Upper lobe of left lung (tissue), 6 donors: ENCODE data around the gene C3orf22. TPM values are rescaled to one million over a fixed set of nuclear protein-coding genes. Genes with fewer than 3 reads are reported as not detected.

Experiments used
- ATAC-seq, 2 donors: fragments of 200-7000 bp; cut with Tn5 transposase; one replicate each; pipeline ENCODE4 v1.9.1; 2022; ENCODE audit warnings: mild to moderate bottlenecking in 2 of 2, moderate library complexity in 2 of 2; ENCODE audit not compliant: low FRiP score in 2 of 2
- DNase-seq, 2 donors: peaks; one replicate each; pipeline ENCODE4 v3.0.0-alpha.2; 2019 to 2020
- H3K27ac ChIP-seq, 4 donors: fragments of 200-600 bp; sonication (generic); one replicate each; pipeline ENCODE4 v1.5.1; 2016 to 2019
- H3K27me3 ChIP-seq, 4 donors: fragments of 200-600 bp; sonication (generic); one replicate each; pipeline ENCODE4 v1.5.1; 2017 to 2019
- H3K36me3 ChIP-seq, 4 donors: fragments of 200-600 bp; sonication (generic); one replicate each; pipeline ENCODE4 v1.5.1; 2016 to 2019
- H3K4me1 ChIP-seq, 4 donors: fragments of 200-600 bp; sonication (generic); one replicate each; pipeline ENCODE4 v1.5.1; 2018 to 2019
- H3K4me3 ChIP-seq, 4 donors: fragments of 200-600 bp; sonication (generic); one replicate each; pipeline ENCODE4 v1.5.1; 2017 to 2019; ENCODE audit warnings: mild to moderate bottlenecking in 2 of 4, moderate library complexity in 1 of 4
- H3K9me3 ChIP-seq, 4 donors: fragments of 200-600 bp; sonication (generic); one replicate each; pipeline ENCODE4 v1.5.1; 2018 to 2019
- EP300 ChIP-seq, 4 donors: sonication (generic); formaldehyde crosslinking; IDR thresholded peaks; one replicate each; pipeline ENCODE4 v1.5.1; 2017; ENCODE audit warnings: antibody characterized with exemption in 4 of 4, control low read depth in 2 of 4
- POLR2A ChIP-seq, 4 donors: fragments of 450-650 bp; IDR thresholded peaks; one replicate each; pipeline ENCODE4 v1.5.1; 2016 to 2017; ENCODE audit warnings: antibody characterized with exemption in 4 of 4, mild to moderate bottlenecking in 2 of 4
- POLR2AphosphoS5 ChIP-seq, 2 donors: sonication (generic); formaldehyde crosslinking; IDR thresholded peaks; one replicate each; pipeline ENCODE4 v1.5.1; 2017; ENCODE audit warnings: antibody characterized with exemption in 2 of 2
- WGBS, 2 donors: methylation state at CpG; one replicate each; pipeline ENCODE4 v1.1.5; 2017 to 2018; 5-methylcytosine and 5-hydroxymethylcytosine counted together
- total RNA-seq, 6 donors: library from RNA; depleted of rRNA in 4 of 6; stranded (reverse); fragments of >200 nt in 4 of 6; gene quantifications; one replicate each; pipeline versions ENCODE4 v1.1.0 to v1.2.1, GENCODE V29; 2016 to 2021
- TF ChIP-seq, protein P1 (sequence below), 6 experiments: fragments of 450-650 bp in 4 of 6; fragments of 200-600 bp in 2 of 6; sonication (generic) in 2 of 6; IDR thresholded peaks; one replicate each; pipeline ENCODE4 v1.5.1; 2016 to 2019; ENCODE audit warnings: antibody characterized with exemption in 6 of 6
- donor health status: DM: no; HTN: no; CAD: no; lungs with moderate emphysema.
- donor health status: DM: no; HTN: yes; CAD: no; lungs with severe emphysema.

C3orf22 gene
- total RNA-seq, 6 donors from 2014 or later: not detected

GRCh38 chr3:126517291-126517951 is 41.3 kb downstream of the C3orf22 start, which contains the start of gene UROC1:
Gene UROC1, minus strand, starts transcription at chr3:126517773. Its CDS starts 54 bp downstream, at chr3:126517719.
- Histone ChIP-seq H3K27ac (no peak within 1 kb of the TSS), H3K4me1 (peaks cover 0 to 3% (median 0%) of the 10 kb centered on the region in 4 donors), H3K4me3 (no peak within 1 kb of the TSS), H3K9me3 (no peaks in the 10 kb centered on the region), H3K27me3 (no peaks in the 10 kb centered on the region), H3K36me3 (no peaks in the 10 kb centered on the region)
- TF ChIP-seq POLR2A (IDR thresholded peaks at IDR 0.05) (no peak), EP300 (IDR thresholded peaks at IDR 0.05) (no peak), POLR2AphosphoS5 (IDR thresholded peaks at IDR 0.05) (no peak)
- TF ChIP-seq, protein P1, sequence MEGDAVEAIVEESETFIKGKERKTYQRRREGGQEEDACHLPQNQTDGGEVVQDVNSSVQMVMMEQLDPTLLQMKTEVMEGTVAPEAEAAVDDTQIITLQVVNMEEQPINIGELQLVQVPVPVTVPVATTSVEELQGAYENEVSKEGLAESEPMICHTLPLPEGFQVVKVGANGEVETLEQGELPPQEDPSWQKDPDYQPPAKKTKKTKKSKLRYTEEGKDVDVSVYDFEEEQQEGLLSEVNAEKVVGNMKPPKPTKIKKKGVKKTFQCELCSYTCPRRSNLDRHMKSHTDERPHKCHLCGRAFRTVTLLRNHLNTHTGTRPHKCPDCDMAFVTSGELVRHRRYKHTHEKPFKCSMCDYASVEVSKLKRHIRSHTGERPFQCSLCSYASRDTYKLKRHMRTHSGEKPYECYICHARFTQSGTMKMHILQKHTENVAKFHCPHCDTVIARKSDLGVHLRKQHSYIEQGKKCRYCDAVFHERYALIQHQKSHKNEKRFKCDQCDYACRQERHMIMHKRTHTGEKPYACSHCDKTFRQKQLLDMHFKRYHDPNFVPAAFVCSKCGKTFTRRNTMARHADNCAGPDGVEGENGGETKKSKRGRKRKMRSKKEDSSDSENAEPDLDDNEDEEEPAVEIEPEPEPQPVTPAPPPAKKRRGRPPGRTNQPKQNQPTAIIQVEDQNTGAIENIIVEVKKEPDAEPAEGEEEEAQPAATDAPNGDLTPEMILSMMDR (IDR thresholded peaks at IDR 0.05): no peak
- ATAC-seq: peak in 1 of 2 donors; percentile 12
- 92 to 100% methylated on average over 3 to 16 of the region's 16 CpGs for WGBS, 2 donors
- DNase-seq: no peak

GRCh38 chr3:126516936-126517290 is 41.8 kb downstream of the C3orf22 start:
- peaks cover 0 to 3% (median 0%) of the 10 kb centered on the region in 4 donors for H3K4me1 ChIP-seq
- no peak overlapping the region for H3K4me3 ChIP-seq
- TF ChIP-seq EP300 (IDR thresholded peaks at IDR 0.05) (no peak), POLR2AphosphoS5 (IDR thresholded peaks at IDR 0.05) (no peak), POLR2A (IDR thresholded peaks at IDR 0.05) (no peak)
- TF ChIP-seq, protein P1 (IDR thresholded peaks at IDR 0.05): no peak
- H3K27ac ChIP-seq: no peak overlapping the region
- no peak for DNase-seq
- no peaks in the 10 kb centered on the region for H3K36me3 ChIP-seq
- H3K27me3 ChIP-seq: no peaks in the 10 kb centered on the region
- no peak for ATAC-seq
- 85 to 87% methylated on average over 9 of the region's 9 CpGs for WGBS, 2 donors
- no peaks in the 10 kb centered on the region for H3K9me3 ChIP-seq

- Histone ChIP-seq H3K36me3 (no peaks in the 10 kb centered on the region), H3K4me3 (no peak overlapping the region), H3K4me1 (peaks cover 0 to 3% (median 0%) of the 10 kb centered on the region in 4 donors), H3K27ac (no peak overlapping the region), H3K9me3 (no peaks in the 10 kb centered on the region), H3K27me3 (no peaks in the 10 kb centered on the region)
- ATAC-seq (no peak), DNase-seq (no peak)
- WGBS, 2 donors: 67 to 93% methylated on average over 1 to 2 of the region's 6 CpGs
- TF ChIP-seq EP300 (IDR thresholded peaks at IDR 0.05) (no peak), POLR2AphosphoS5 (IDR thresholded peaks at IDR 0.05) (no peak), POLR2A (IDR thresholded peaks at IDR 0.05) (no peak)
- TF ChIP-seq, protein P1 (IDR thresholded peaks at IDR 0.05): no peak
Measured at GRCh38 chr3:126516152-126516935, 42.4 kb downstream of the C3orf22 start.

GRCh38 chr3:126515066-126515706 is 43.5 kb downstream of the C3orf22 start:
- 88 to 100% methylated on average over 5 to 8 of the region's 8 CpGs for WGBS, 2 donors
- Histone ChIP-seq H3K27me3 (no peaks in the 10 kb centered on the region), H3K27ac (no peak overlapping the region), H3K36me3 (no peaks in the 10 kb centered on the region), H3K9me3 (no peaks in the 10 kb centered on the region), H3K4me3 (no peak overlapping the region), H3K4me1 (peaks cover 0 to 3% (median 0%) of the 10 kb centered on the region in 4 donors)
- no peak for ATAC-seq
- TF ChIP-seq EP300 (IDR thresholded peaks at IDR 0.05) (no peak), POLR2A (IDR thresholded peaks at IDR 0.05) (no peak), POLR2AphosphoS5 (IDR thresholded peaks at IDR 0.05) (no peak)
- TF ChIP-seq, protein P1 (IDR thresholded peaks at IDR 0.05): no peak
- no peak for DNase-seq
